Adrenal gland (tissue), 12 donors: ENCODE data around the gene ZNF664. TPM values are rescaled to one million over a fixed set of nuclear protein-coding genes. Genes with fewer than 3 reads are reported as not detected.

Source experiments
- DNase-seq, 7 donors: peaks; one replicate each; pipeline ENCODE4 v3.0.0-alpha.2; 2019 to 2020
- H3K27ac ChIP-seq, 5 donors: fragments of 200-600 bp; sonication (generic) in 4 of 5; 1 replicate in 3 of 5; 2 replicates in 2 of 5; pipeline versions ENCODE4 v1.5.1 to v1.8.0; 2016 to 2020; ENCODE audit warnings: mild to moderate bottlenecking in 1 of 5
- H3K27me3 ChIP-seq: fragments of 200-600 bp; 2 replicates; pipeline ENCODE4 v1.8.0; 2021
- H3K36me3 ChIP-seq, 2 donors: fragments of 200-600 bp; replicated peaks in 1 of 2; 1 replicate in 1 of 2; 2 replicates in 1 of 2; pipeline versions ENCODE4 v1.5.1 to v1.8.0; 2018 to 2022
- H3K4me1 ChIP-seq, 2 donors: fragments of 200-600 bp; replicated peaks in 1 of 2; 1 replicate in 1 of 2; 2 replicates in 1 of 2; pipeline versions ENCODE4 v1.5.1 to v1.8.0; 2018 to 2021
- H3K4me3 ChIP-seq, 4 donors: fragments of 200-600 bp; sonication (generic) in 3 of 4; one replicate each; pipeline ENCODE4 v1.5.1; 2016 to 2018
- H3K9me3 ChIP-seq, 3 donors: fragments of 200-600 bp; sonication (generic) in 1 of 3; replicated peaks in 1 of 3; 1 replicate in 2 of 3; 2 replicates in 1 of 3; pipeline versions ENCODE4 v1.5.1 to v1.8.0; 2016 to 2021
- CTCF ChIP-seq, 6 experiments: fragments of 450-650 bp in 4 of 6; fragments of 200-600 bp in 2 of 6; sonication (generic) in 1 of 6; IDR thresholded peaks; 1 replicate in 5 of 6; 2 replicates in 1 of 6; pipeline versions ENCODE4 v1.5.1 to v1.8.0; 2016 to 2021; ENCODE audit warnings: antibody characterized with exemption in 6 of 6, mild to moderate bottlenecking in 2 of 6, moderate library complexity in 1 of 6
- POLR2A ChIP-seq, 2 donors: fragments of 450-650 bp; IDR thresholded peaks; one replicate each; pipeline ENCODE4 v1.6.1; 2017; ENCODE audit warnings: antibody characterized with exemption in 2 of 2, mild to moderate bottlenecking in 2 of 2, moderate library complexity in 1 of 2
- WGBS, 4 donors: extraction: QIAGEN DNeasy Blood & Tissue Kit in 2 of 4; methylation state at CpG; one replicate each; pipeline versions ENCODE4 v1.1.5 to v1.1.7; 2013 to 2017; 5-methylcytosine and 5-hydroxymethylcytosine counted together
- intact Hi-C, 2 donors: fragments of 100-400 bp; cut with DNase I; formaldehyde crosslinking; loops; one replicate each; pipeline versions ENCODE4 v1.14.1 to v1.15.0; 2022 to 2023
- polyA plus RNA-seq, 3 donors: library from polyadenylated mRNA; stranded (reverse); fragments of 200-250 nt in 2 of 3; fragments of 350-450 nt in 1 of 3; fragmentation: Illumina TruSeq in 1 of 3; extraction: RNeasy Lipid Tissue Mini Kit (QIAGEN cat#74804) in 1 of 3; gene quantifications; one replicate each; pipeline ENCODE4 v1.2.3, GENCODE V29; 2013 to 2014
- total RNA-seq, 9 donors: library from RNA; depleted of rRNA in 4 of 9; stranded (reverse); fragments of >200 nt in 4 of 9; fragments of 120-200 nt in 1 of 9; fragmentation: NEBNext Ultra II Directional in 1 of 9; extraction: Animal tissue kit (Norgen Biotek cat#: 25700) in 1 of 9; gene quantifications; one replicate each; pipeline versions ENCODE4 v1.1.0 to v1.2.4, GENCODE V29; 2013 to 2023
- donor health status: healthy with polysubstance abuse.
- donor health status: Bipolar disorder and iron deficiency.
- donor health status: DM: yes; HTN: yes; CAD: no.
- donor health status: DM: no; HTN: no; CAD: no.
- donor health status: DM: no; HTN: no; CAD: no.
- donor health status: DM: yes; HTN: yes; CAD: no.

Gene ZNF664
- total and polyA plus RNA-seq, 12 donors = 19.6 to 66.9 (median 49.4) TPM

GRCh38 chr12:123939716-123940626, 33.0 kb upstream of the ZNF664 start:
- no peak for DNase-seq
- Histone ChIP-seq H3K27me3 (no peaks in the 10 kb centered on the region), H3K4me3 (no peak overlapping the region), H3K4me1 (no peaks in the 10 kb centered on the region), H3K36me3 (peaks cover 0 to 16% of the 10 kb centered on the region in 2 donors), H3K27ac (no peak overlapping the region), H3K9me3 (no peaks in the 10 kb centered on the region)
- TF ChIP-seq POLR2A (IDR thresholded peaks at IDR 0.05) = no peak
- no peak for TF ChIP-seq CTCF (IDR thresholded peaks at IDR 0.05)
- whole genome bisulfite sequencing, 4 donors = 88 to 95% (median 93%) methylated on average over 10 to 16 of the region's 16 CpGs
- intact Hi-C loops = no loop called here

GRCh38 chr12:123940627-123940966, 32.4 kb upstream of the ZNF664 start:
- 94 to 95% (median 94%) methylated on average over 9 of the region's 9 CpGs for WGBS, 4 donors
- intact Hi-C loops = no loop called here
- Histone ChIP-seq H3K36me3 (peaks cover 0 to 16% of the 10 kb centered on the region in 2 donors), H3K27me3 (no peaks in the 10 kb centered on the region), H3K9me3 (no peaks in the 10 kb centered on the region), H3K4me3 (no peak overlapping the region), H3K27ac (no peak overlapping the region), H3K4me1 (no peaks in the 10 kb centered on the region)
- DNase-seq = no peak
- no peak for TF ChIP-seq CTCF (IDR thresholded peaks at IDR 0.05)
- no peak for TF ChIP-seq POLR2A (IDR thresholded peaks at IDR 0.05)

- H3K4me1 ChIP-seq = no peaks in the 10 kb centered on the region
- no peaks in the 10 kb centered on the region for H3K9me3 ChIP-seq
- H3K27ac ChIP-seq = no peak overlapping the region
- intact Hi-C loops = no loop called here
- no peak overlapping the region for H3K4me3 ChIP-seq
- H3K27me3 ChIP-seq = no peaks in the 10 kb centered on the region
- no peak for DNase-seq
- H3K36me3 ChIP-seq = peaks cover 0 to 16% of the 10 kb centered on the region in 2 donors
- no peak for TF ChIP-seq POLR2A (IDR thresholded peaks at IDR 0.05)
- 95 to 97% (median 96%) methylated on average over 3 to 9 of the region's 9 CpGs for WGBS, 4 donors
These were observed 32.0 kb upstream of the ZNF664 start for GRCh38 chr12:123941000-123941399.

GRCh38 chr12:123941624-123942237, 31.3 kb upstream of the ZNF664 start:
- Histone ChIP-seq H3K9me3 (no peaks in the 10 kb centered on the region), H3K36me3 (peaks cover 0 to 12% of the 10 kb centered on the region in 2 donors), H3K27ac (no peak overlapping the region), H3K4me3 (no peak overlapping the region), H3K4me1 (no peaks in the 10 kb centered on the region), H3K27me3 (no peaks in the 10 kb centered on the region)
- no peak for DNase-seq
- intact Hi-C loops = no loop called here
- 88 to 94% (median 90%) methylated on average over 12 to 13 of the region's 13 CpGs for WGBS, 4 donors
- TF ChIP-seq CTCF (IDR thresholded peaks at IDR 0.05) (no peak), POLR2A (IDR thresholded peaks at IDR 0.05) (no peak)
